Measurements from ENCODE around the gene SUSD3. TPM values are rescaled to one million over a fixed set of nuclear protein-coding genes. Genes with fewer than 3 reads are reported as not detected.

SUSD3 gene
- total and polyA plus RNA-seq, 4 donors: 2.0 to 9.7 (median 5.1) TPM

DNA sequence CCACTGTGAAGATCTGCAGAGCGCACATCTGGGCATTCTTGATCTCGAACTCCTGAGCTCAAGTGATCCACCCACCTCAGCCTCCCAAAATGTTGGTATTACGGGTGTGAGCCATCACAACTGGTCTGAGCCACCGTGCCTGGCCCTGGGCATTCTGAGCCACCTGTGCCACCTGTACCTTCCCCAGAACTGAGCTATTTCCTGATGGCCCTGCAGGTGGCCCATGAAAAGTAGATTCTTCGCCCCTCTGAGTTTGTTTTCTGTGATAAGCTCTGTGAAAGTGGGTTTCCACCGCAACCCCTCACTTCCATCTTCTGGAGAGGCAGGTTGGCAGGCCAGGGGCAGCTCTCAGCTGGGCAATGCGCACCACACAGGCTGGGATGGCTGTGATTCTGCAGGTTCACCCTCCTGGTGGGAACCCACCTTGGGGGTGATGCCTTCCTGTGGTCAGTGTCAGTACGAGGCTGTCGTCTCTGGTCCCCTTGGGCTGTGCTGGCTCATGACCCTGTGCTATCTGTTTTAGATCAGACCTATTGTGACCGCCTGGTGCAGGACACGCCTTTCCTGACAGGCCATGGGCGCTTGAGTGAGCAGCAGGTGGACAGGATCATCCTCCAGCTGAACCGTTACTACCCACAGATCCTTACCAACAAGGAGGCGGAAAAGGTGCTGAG, 48.8 kb downstream of the SUSD3 start:
- TF ChIP-seq, protein P1, sequence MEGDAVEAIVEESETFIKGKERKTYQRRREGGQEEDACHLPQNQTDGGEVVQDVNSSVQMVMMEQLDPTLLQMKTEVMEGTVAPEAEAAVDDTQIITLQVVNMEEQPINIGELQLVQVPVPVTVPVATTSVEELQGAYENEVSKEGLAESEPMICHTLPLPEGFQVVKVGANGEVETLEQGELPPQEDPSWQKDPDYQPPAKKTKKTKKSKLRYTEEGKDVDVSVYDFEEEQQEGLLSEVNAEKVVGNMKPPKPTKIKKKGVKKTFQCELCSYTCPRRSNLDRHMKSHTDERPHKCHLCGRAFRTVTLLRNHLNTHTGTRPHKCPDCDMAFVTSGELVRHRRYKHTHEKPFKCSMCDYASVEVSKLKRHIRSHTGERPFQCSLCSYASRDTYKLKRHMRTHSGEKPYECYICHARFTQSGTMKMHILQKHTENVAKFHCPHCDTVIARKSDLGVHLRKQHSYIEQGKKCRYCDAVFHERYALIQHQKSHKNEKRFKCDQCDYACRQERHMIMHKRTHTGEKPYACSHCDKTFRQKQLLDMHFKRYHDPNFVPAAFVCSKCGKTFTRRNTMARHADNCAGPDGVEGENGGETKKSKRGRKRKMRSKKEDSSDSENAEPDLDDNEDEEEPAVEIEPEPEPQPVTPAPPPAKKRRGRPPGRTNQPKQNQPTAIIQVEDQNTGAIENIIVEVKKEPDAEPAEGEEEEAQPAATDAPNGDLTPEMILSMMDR (IDR thresholded peaks at IDR 0.05; ENCODE audit: control extremely low read depth, extremely low read depth): no peak
- H3K4me3 ChIP-seq: no peak overlapping the region
- ATAC-seq (ENCODE audit: insufficient read depth, low FRiP score): no peak
- no peak overlapping the region for H3K27ac ChIP-seq (ENCODE audit: low read depth in 1 of 2, low read length in 1 of 2)
- WGBS, 2 donors: 85 to 89% methylated on average over 14 of the region's 14 CpGs
- H3K9me3 ChIP-seq (ENCODE audit: control insufficient read depth in 4 of 4, insufficient read depth in 3 of 4, low read length in 3 of 4): peaks cover 0 to under 1% (median 0%) of the 10 kb centered on the region in 4 donors
- H3K9ac ChIP-seq (ENCODE audit: insufficient read depth in 1 of 2, low read length in 2 of 2): no peak overlapping the region
- H3K36me3 ChIP-seq (ENCODE audit: control insufficient read depth in 4 of 4, insufficient read depth in 4 of 4, low read length in 4 of 4): peaks cover 0 to 23% (median 5%) of the 10 kb centered on the region in 4 donors
- DNase-seq: no peak
- no peaks in the 10 kb centered on the region for H3K27me3 ChIP-seq (ENCODE audit: control insufficient read depth in 3 of 3, insufficient read depth in 3 of 3, low read length in 2 of 3)
- no peaks in the 10 kb centered on the region for H3K4me1 ChIP-seq (ENCODE audit: control insufficient read depth in 5 of 5, insufficient read depth in 5 of 5, low read length in 5 of 5)

DNA sequence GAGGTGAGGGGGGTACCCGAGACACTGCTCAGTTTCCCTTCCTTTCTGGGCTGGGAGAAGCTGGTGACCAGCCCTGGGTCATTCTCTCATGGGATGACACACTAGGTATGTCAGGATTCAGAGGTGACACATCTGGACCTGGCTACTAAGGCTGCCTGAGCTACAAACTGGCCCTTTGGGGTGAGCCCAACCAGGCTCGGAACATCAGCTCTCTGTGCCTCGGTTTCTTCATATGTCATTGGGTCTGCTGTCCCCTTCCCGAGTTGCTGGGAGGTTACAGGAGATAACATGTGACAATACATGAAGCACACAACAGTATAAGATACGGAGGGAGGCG, 49.3 kb downstream of the SUSD3 start:
- H3K4me3 ChIP-seq: no peak overlapping the region
- H3K36me3 ChIP-seq (ENCODE audit: control insufficient read depth in 4 of 4, insufficient read depth in 4 of 4, low read length in 4 of 4): peaks cover 0 to 26% (median 5%) of the 10 kb centered on the region in 4 donors
- H3K27ac ChIP-seq (ENCODE audit: low read depth in 1 of 2, low read length in 1 of 2): no peak overlapping the region
- TF ChIP-seq, protein P1 (IDR thresholded peaks at IDR 0.05; ENCODE audit: control extremely low read depth, extremely low read depth): no peak
- H3K4me1 ChIP-seq (ENCODE audit: control insufficient read depth in 5 of 5, insufficient read depth in 5 of 5, low read length in 5 of 5): no peaks in the 10 kb centered on the region
- 89 to 91% methylated on average over 6 of the region's 6 CpGs for WGBS, 2 donors
- H3K9ac ChIP-seq (ENCODE audit: insufficient read depth in 1 of 2, low read length in 2 of 2): no peak overlapping the region
- DNase-seq (no peak), ATAC-seq (ENCODE audit: insufficient read depth, low FRiP score) (no peak)
- H3K27me3 ChIP-seq (ENCODE audit: control insufficient read depth in 3 of 3, insufficient read depth in 3 of 3, low read length in 2 of 3): no peaks in the 10 kb centered on the region
- no peaks in the 10 kb centered on the region for H3K9me3 ChIP-seq (ENCODE audit: control insufficient read depth in 4 of 4, insufficient read depth in 3 of 4, low read length in 3 of 4)

DNA sequence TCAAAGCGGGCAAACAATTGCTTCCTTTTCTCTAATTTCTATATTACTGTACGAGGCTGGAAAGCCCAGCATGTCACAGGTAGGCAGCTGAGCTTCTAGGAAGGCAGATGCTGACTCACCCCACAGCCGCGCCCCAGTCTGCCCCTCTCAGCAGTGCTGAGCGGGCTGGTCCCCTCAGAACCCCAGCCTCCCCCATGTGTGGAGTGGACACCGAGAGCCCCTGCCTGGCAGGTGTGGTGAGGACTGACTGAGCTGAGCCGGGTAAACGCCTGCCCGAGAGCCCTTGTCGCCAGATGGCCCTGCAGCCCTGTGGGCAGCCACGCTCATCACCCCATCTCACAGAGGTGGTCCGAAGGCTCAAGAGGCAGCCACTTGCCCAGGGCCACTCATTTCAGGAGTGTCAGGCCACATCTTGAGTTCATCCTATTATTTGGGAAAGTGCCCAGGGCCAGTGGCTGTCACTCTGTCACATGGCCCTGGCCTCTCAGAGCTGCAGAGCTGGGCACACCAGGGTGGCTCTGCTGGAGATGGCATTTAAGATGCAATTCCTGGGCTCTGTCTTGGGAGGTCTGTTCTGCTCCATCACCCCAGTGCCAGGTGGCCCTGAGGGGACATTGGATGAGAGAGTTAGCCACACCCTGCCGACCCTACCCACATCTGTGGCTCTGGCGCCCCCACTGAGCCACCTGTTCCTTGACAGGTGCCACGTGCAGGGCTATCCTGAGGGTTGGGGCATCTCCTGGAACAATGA, 50.0 kb downstream of the SUSD3 start:
- no peak overlapping the region for H3K9ac ChIP-seq (ENCODE audit: insufficient read depth in 1 of 2, low read length in 2 of 2)
- DNase-seq: peak in 1 of 3 donors; percentile 9
- peaks cover 0 to 32% (median 5%) of the 10 kb centered on the region in 4 donors for H3K36me3 ChIP-seq (ENCODE audit: control insufficient read depth in 4 of 4, insufficient read depth in 4 of 4, low read length in 4 of 4)
- no peak overlapping the region for H3K4me3 ChIP-seq
- no peaks in the 10 kb centered on the region for H3K27me3 ChIP-seq (ENCODE audit: control insufficient read depth in 3 of 3, insufficient read depth in 3 of 3, low read length in 2 of 3)
- H3K27ac ChIP-seq (ENCODE audit: low read depth in 1 of 2, low read length in 1 of 2): no peak overlapping the region
- no peaks in the 10 kb centered on the region for H3K9me3 ChIP-seq (ENCODE audit: control insufficient read depth in 4 of 4, insufficient read depth in 3 of 4, low read length in 3 of 4)
- H3K4me1 ChIP-seq (ENCODE audit: control insufficient read depth in 5 of 5, insufficient read depth in 5 of 5, low read length in 5 of 5): no peaks in the 10 kb centered on the region
- TF ChIP-seq, protein P1 (IDR thresholded peaks at IDR 0.05; ENCODE audit: control extremely low read depth, extremely low read depth): no peak
- no peak for ATAC-seq (ENCODE audit: insufficient read depth, low FRiP score)
- WGBS, 2 donors: 84 to 88% methylated on average over 15 of the region's 15 CpGs

Measured in lung (tissue), 12 donors.